ENCODE results near the gene ROMO1. TPM values are rescaled to one million over a fixed set of nuclear protein-coding genes. Genes with fewer than 3 reads are reported as not detected.
"Not testable (repeated sequence)": the region's sequence is repeated elsewhere in the genome, so short reads cannot be mapped to it uniquely, and the experiment has no call there.

Gene ROMO1
- total RNA-seq, 4 donors from 2014 or later, result 57.4 to 242 (median 150) TPM

DNA sequence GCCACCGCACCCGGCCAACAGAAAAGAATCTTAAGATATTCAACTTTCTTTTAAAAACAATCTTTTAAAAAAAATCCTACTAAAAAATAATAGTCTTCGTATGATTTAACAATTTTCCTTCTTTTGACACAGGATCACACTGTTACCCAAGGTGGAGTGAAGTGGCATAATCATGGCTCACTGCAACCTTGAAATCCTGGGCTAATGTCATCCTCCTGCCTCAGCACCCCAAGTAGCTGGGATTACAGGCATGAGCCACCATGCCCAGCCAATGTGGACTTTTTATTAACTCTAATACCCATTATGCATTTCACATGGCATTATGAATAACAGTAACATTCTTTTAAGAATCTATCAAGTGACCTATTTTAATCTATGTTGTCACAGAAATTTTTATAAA lies 22.0 kb downstream of the ROMO1 start:
- no peak for DNase-seq (ENCODE audit: low spot score in 2 of 2)
- TF ChIP-seq POLR2A (IDR thresholded peaks at IDR 0.05) (no peak), CTCF (IDR thresholded peaks at IDR 0.05) (no peak)
- intact Hi-C loops (cut with DNase I; ENCODE audit: low total_unique reads), result no loop called here
- no peak overlapping the region for H3K4me3 ChIP-seq (ENCODE audit: low read depth, poor library complexity, severe bottlenecking)
- 94% methylated on average over 3 of the region's 3 CpGs for WGBS, 2 donors

DNA sequence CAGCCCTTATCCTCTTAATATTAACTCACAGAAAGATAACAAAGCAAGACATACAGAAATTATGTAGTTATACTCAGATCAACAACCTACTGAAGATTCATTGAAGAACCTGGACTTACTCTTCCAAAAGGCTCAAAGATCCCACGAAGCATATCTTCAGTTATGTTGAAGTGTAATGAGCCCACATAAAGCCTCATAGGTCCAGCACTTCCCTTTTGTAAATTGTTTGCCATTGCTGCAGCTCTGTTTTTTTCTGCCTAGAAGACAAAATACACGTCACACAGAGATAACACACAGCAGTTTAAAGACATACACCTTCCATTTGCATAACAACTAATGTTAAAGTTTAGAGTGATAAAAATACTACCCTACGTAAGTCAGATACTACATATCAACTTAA lies 22.4 kb downstream of the ROMO1 start:
- no peak overlapping the region for H3K4me3 ChIP-seq (ENCODE audit: low read depth, poor library complexity, severe bottlenecking)
- no peak for TF ChIP-seq POLR2A (IDR thresholded peaks at IDR 0.05)
- intact Hi-C loops (cut with DNase I; ENCODE audit: low total_unique reads), result no loop called here
- no peak for DNase-seq (ENCODE audit: low spot score in 2 of 2)
- WGBS, 2 donors, result 82 to 91% methylated on average over 3 of the region's 3 CpGs

DNA sequence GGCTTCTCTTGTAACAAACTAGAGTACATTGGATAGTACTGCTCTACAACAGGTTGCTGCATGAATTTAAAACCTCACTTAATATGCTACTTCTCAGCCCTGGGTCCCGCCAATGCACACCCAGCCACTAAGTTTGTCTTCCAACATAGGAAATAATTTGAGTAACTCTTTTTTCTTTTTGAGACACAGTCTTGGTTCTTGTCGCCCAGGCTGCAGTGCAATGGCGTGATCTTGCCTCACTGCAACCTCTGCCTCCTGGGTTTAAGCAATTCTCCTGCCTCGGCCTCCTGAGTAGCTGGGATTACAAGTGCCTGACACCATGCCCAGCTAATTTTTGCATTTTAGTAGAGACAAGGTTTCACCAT lies 24.1 kb downstream of the ROMO1 start:
- intact Hi-C loops (cut with DNase I; ENCODE audit: low total_unique reads); DNase-seq (ENCODE audit: low spot score in 2 of 2); H3K4me3 ChIP-seq (ENCODE audit: low read depth, poor library complexity, severe bottlenecking): not testable (repeated sequence)
- 89 to 93% methylated on average over 4 of the region's 4 CpGs for WGBS, 2 donors

DNA sequence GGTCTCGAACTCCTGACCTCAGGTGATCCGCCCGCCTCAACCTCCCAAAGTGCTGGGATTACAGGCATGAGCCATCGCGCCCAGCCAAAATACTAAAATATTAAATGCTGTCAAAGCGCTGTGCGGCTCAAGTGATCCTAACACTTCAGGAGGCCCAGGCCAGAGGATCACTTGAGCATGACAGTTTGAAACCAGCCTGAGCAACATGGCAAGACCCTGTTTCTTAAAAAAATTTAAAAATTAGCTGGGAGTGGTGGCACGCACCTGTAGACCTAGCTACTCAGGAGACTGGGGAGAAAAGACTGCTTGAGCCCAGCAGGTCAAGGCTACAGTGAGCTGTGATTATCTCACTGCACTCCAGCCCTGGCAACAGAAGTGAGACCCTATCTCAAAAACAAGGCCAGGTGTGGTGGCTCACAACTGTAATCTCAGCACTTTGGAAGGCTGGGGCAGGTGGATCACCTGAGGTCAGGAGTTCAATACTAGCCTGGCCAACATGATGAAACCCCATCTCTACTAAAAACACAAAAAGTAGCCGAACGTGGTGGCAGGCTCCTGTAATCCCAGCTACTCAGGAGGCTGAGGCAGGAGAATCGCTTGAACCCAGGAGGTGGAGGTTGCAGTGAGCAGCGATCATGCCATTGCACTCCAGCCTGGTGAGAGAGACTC lies 24.6 kb downstream of the ROMO1 start:
- H3K4me3 ChIP-seq (ENCODE audit: low read depth, poor library complexity, severe bottlenecking); DNase-seq (ENCODE audit: low spot score in 2 of 2); intact Hi-C loops (cut with DNase I; ENCODE audit: low total_unique reads): not testable (repeated sequence)
- 93 to 97% methylated on average over 12 of the region's 12 CpGs for WGBS, 2 donors

GRCh38 chr20:35724321-35725230 lies 25.4 kb downstream of the ROMO1 start:
- WGBS, 2 donors, result 69 to 78% methylated on average over 13 of the region's 13 CpGs
- intact Hi-C loops (cut with DNase I; ENCODE audit: low total_unique reads), result no loop called here
- DNase-seq (ENCODE audit: low spot score in 2 of 2), result no peak
- no peak overlapping the region for H3K4me3 ChIP-seq (ENCODE audit: low read depth, poor library complexity, severe bottlenecking)
- TF ChIP-seq CTCF (IDR thresholded peaks at IDR 0.05), result no peak
- TF ChIP-seq POLR2A (IDR thresholded peaks at IDR 0.05), result no peak

GRCh38 chr20:35726842-35727711 lies 27.9 kb downstream of the ROMO1 start:
- no peak overlapping the region for H3K4me3 ChIP-seq (ENCODE audit: low read depth, poor library complexity, severe bottlenecking)
- TF ChIP-seq POLR2A (IDR thresholded peaks at IDR 0.05) (no peak), CTCF (IDR thresholded peaks at IDR 0.05) (no peak)
- intact Hi-C loops (cut with DNase I; ENCODE audit: low total_unique reads), result no loop called here
- no peak for DNase-seq (ENCODE audit: low spot score in 2 of 2)
- WGBS, 2 donors, result 93 to 96% methylated on average over 20 of the region's 20 CpGs

DNA sequence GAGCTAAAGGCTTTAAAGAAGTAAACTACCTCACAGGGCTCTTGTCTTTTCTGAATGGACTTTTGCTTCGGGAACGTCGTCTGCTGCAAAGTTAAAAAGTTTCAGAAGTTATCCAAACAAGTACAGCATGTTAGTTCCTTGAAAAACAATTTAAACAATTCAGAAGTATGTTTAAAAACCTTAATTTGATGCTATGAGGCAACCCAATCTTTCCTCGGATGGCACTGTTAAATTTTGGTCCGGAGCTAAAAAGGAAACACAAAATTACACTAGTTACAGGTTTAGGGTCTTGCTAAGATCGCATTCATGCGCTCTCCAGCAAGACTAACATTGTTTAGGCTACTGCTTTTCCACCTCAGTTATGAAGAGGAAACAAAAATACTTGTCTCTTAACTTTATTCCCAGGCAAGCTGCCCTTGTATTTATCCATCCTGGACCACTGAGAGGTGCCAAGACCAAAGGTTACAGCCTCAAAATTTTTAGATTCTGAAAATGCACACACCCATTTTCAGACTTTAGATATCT lies 30.1 kb downstream of the ROMO1 start:
- intact Hi-C loops (cut with DNase I; ENCODE audit: low total_unique reads), result no loop called here
- DNase-seq (ENCODE audit: low spot score in 2 of 2), result no peak
- no peak overlapping the region for H3K4me3 ChIP-seq (ENCODE audit: low read depth, poor library complexity, severe bottlenecking)
- TF ChIP-seq POLR2A (IDR thresholded peaks at IDR 0.05), result no peak
- no peak for TF ChIP-seq CTCF (IDR thresholded peaks at IDR 0.05)
- WGBS, 2 donors, result 82 to 87% methylated on average over 7 of the region's 7 CpGs
